Sciatic nerve (tissue), 2 donors: Measurements from ENCODE around the gene SRCIN1. TPM values are rescaled to one million over a fixed set of nuclear protein-coding genes. Genes with fewer than 3 reads are reported as not detected.
"Not testable (repeated sequence)": the region's sequence is repeated elsewhere in the genome, so short reads cannot be mapped to it uniquely, and the experiment has no call there.

ENCODE experiments used
- ATAC-seq: fragments of 200-7000 bp; cut with Tn5 transposase; one replicate; pipeline ENCODE4 v1.9.1; 2020; ENCODE audit warnings: mild to moderate bottlenecking, moderate library complexity
- DNase-seq: peaks from one replicate; pipeline ENCODE4 v3.0.0-alpha.2; 2020; ENCODE audit warnings: low spot score
- intact Hi-C: fragments of 100-400 bp; cut with DNase I; formaldehyde crosslinking; loops from one replicate; pipeline ENCODE4 v1.14.2; 2022
- total RNA-seq: library from RNA; stranded (reverse); fragmentation: NEBNext Ultra II Directional; extraction: Animal tissue kit (Norgen Biotek cat#: 25700); gene quantifications from one replicate; pipeline ENCODE4 v1.2.1, GENCODE V29; 2021
- donor health status: DM: no; HTN: no; CAD: no.
- donor health status: DM: no; HTN: no; CAD: no.

SRCIN1 gene
- total RNA-seq, 1 donor from 2014 or later: 4.5 TPM

DNA sequence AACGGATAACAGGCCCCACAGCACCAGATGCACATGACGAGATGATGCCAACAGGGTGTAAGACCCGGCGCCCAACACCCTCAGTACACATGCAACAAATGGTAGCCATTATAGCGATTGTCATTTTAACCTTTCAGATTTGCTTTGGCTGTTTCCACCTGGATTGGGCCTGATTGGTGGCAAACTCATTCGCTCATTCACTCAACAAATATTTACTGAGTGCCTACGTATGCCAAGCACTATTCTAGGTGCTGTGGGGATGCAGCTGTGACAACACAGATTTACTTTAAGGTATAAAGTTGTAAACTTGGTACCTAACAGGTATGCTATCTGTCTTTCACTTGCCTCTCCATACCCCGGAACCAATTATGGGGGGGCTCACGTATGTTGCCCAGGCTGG lies 66.8 kb downstream of the SRCIN1 start:
- DNase-seq: no peak
- intact Hi-C loops: no loop called here
- ATAC-seq: no peak

- intact Hi-C loops: no loop called here
- ATAC-seq: no peak
- DNase-seq: no peak
Observed at GRCh38 chr17:38536661-38537060, 69.1 kb downstream of the SRCIN1 start.

GRCh38 chr17:38535886-38536285 lies 69.9 kb downstream of the SRCIN1 start:
- intact Hi-C loops: no loop called here
- DNase-seq: no peak
- ATAC-seq: no peak

GRCh38 chr17:38534498-38534885 lies 71.3 kb downstream of the SRCIN1 start:
- DNase-seq (no peak), ATAC-seq (no peak)
- intact Hi-C loops: no loop called here

DNA sequence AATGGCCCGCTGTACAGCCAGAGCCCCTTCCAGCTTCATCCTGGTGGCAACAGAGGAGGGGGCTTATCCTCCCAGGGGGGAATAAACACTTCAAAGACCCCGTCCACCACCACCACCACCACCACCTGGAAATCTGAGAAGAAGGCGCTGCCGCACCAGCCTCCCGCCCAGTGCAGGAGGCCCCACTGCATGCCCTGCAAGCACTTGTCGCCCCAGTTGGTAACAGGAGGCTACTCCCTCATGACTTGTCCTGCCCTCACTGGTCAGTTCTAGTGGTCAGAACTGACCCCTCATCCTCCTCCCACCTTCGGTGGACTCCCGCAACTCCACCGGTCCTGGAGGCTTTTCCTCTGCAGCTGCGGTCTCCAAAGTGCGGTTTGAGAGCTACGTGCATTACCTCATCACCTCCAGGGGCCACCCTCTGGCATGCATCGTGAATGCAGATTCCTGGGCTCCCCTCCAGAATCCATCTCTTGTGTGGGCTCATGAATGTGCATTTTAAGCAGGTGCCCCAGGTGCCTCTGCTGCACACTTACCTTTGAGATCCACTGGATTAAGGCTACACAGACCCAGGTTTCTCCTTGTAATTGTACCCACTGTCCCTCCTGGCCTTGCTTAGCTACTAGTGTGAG lies 71.8 kb downstream of the SRCIN1 start:
- intact Hi-C loops: no loop called here
- no peak for DNase-seq
- peak; percentile 24 for ATAC-seq

- intact Hi-C loops: no loop called here
- ATAC-seq (no peak), DNase-seq (no peak)
Observed at GRCh38 chr17:38533241-38533640, 72.5 kb downstream of the SRCIN1 start.

- ATAC-seq: no peak
- DNase-seq: no peak
- intact Hi-C loops: no loop called here
Observed at GRCh38 chr17:38532451-38532850, 73.3 kb downstream of the SRCIN1 start.

DNA sequence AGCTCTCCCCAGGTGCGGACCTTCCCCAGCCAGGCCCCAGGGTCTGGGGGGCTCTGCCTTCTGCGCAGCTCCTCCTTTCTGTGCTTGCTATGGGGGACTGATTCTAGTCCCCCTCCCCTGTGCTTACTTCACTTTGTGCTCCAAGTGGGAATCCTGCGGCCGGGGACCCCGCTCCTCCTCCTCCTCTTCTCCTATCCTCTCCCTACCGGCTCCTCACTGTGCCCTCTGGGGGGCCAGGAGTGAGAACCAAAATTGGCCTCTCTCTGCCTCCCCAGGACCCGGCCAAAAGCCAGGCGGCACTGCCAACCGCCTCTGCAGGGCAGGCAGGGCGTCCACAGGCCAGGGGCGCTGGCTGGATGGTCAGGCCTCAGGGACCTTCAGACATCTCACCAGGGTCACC lies 74.0 kb downstream of the SRCIN1 start:
- intact Hi-C loops, ATAC-seq, DNase-seq: not testable (repeated sequence)

- DNase-seq, intact Hi-C loops, ATAC-seq: not testable (repeated sequence)
Observed at GRCh38 chr17:38530856-38531255, 74.9 kb downstream of the SRCIN1 start.

- ATAC-seq, intact Hi-C loops, DNase-seq: not testable (repeated sequence)
Observed at GRCh38 chr17:38528141-38528540, 77.6 kb downstream of the SRCIN1 start.

- intact Hi-C loops, DNase-seq, ATAC-seq: not testable (repeated sequence)
Observed at GRCh38 chr17:38526526-38526925, 79.2 kb downstream of the SRCIN1 start.

GRCh38 chr17:38512473-38513058 lies 93.2 kb downstream of the SRCIN1 start:
- DNase-seq (no peak), ATAC-seq (no peak)
- intact Hi-C loops: no loop called here

DNA sequence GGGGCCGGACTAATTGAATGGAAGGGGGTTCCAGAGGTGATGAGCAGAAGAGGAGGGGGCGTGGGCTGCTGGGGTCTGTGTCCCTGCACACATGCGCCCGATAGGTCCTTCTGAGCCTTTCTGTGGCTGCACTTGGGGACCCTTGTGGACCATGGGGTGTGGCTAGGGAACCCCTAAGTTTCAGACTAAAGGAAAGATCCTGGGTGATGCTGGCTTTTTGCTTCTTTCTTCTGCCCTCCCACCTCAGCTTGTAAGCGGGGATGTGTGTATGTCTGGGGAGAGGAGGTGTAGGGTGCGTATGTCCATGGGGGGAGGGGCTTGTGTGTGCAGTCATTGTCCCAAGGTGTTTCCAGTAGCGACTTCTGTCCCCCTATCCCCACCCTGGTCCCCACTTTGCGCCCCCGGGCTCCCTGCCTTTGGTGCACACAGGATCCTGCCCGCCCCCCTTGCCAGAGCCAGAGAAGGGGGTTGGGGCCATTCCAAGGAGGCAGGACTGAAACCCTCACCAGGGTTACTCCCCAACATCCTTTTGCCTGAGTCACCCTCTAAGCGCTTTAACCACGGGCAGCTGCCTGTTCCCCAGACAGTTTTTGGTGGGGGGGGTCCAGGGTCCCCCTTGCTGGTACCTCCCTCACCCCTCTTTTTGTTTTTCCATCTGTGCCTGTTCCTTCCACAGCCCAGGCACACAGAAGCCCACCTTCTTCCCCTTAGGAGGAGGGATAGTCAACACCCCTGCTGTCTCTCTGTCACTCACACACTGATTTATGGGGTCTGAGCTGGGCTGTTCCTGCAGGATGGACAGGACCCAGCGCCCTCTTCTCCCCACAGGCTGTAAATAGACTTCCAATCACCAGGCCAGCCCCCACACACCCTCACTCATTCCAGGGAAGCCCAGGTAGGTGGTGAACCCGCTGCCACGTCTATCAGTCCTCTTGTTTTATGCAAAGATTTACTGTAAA lies 94.3 kb downstream of the SRCIN1 start:
- ATAC-seq (no peak), DNase-seq (no peak)
- intact Hi-C loops: no loop called here

DNA sequence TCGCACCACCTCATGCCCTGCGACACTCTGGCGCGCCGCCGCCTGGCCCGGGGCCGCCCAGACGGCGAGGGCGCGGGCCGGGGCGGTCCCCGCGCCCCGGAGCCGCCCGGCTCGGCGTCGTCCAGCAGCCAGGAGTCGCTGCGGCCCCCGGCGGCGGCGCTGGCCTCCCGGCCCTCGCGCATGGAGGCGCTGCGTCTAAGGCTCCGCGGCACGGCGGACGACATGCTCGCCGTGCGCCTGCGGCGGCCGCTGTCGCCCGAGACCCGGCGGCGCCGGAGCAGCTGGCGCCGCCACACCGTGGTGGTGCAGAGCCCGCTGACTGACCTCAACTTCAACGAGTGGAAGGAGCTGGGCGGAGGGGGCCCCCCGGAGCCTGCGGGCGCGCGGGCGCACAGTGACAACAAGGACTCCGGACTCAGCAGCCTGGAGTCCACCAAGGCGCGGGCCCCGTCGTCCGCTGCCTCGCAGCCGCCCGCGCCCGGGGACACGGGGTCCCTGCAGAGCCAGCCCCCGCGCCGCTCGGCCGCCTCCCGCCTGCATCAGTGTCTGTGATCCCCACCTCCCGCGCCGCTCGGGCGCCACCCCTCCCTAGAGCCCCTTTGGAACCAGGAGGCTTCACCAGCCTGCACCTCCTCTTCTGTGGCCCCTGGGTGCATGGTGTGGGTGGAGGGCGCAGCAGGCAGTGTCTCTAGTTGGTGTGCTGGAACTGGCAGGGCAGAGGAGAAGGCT lies 95.2 kb downstream of the SRCIN1 start:
- intact Hi-C loops: no loop called here
- DNase-seq (no peak), ATAC-seq (no peak)

GRCh38 chr17:38509772-38510420 lies 95.9 kb downstream of the SRCIN1 start:
- ATAC-seq: peak; percentile 20
- DNase-seq: no peak
- intact Hi-C loops: no loop called here

GRCh38 chr17:38508954-38509771 lies 96.6 kb downstream of the SRCIN1 start:
- intact Hi-C loops: no loop called here
- peak; percentile 87 for DNase-seq
- ATAC-seq: peak; percentile 83

DNA sequence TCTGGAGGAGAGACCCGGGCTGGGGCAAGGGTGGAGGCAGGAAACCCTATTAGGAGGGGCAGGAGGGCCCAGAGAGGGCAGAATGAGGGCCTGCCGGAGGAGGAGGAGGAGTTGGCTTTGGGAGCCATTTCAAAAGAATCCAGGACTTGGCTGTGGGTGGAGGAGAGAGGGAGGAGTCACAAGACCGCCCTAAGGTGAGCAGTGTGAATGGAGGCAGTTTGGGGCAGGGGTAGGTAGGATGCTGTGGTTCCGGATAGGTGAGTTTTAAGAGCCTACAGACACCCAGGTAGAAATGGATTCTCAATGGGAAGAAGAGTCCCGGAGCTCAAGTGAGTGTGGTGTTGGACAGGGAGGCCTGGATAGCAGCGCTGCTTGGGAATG lies 97.2 kb downstream of the SRCIN1 start:
- intact Hi-C loops: no loop called here
- DNase-seq: no peak
- ATAC-seq: peak; percentile 28
